SJCRH30 (cell line): Measurements from ENCODE around the gene GPD2. TPM values are rescaled to one million over a fixed set of nuclear protein-coding genes. Genes with fewer than 3 reads are reported as not detected.
"Not testable (repeated sequence)": the region's sequence is repeated elsewhere in the genome, so short reads cannot be mapped to it uniquely, and the experiment has no call there.

Experiments
- DNase-seq, 2 experiments: peaks; one replicate each; pipeline ENCODE4 v3.0.0-alpha.2; 2015 to 2020
- H3K27ac ChIP-seq: fragments of 250-450 bp; sonication (Bioruptor Pico); 2 replicates; pipeline ENCODE4 v1.5.1; 2020; ENCODE audit warnings: mild to moderate bottlenecking, moderate library complexity
- H3K27me3 ChIP-seq: fragments of 250-450 bp; sonication (Bioruptor Pico); 2 replicates; pipeline ENCODE4 v1.5.1; 2020; ENCODE audit warnings: mild to moderate bottlenecking, moderate library complexity
- H3K36me3 ChIP-seq: fragments of 250-450 bp; sonication (Bioruptor Pico); 2 replicates; pipeline ENCODE4 v1.5.1; 2020; ENCODE audit warnings: mild to moderate bottlenecking, moderate library complexity
- H3K4me1 ChIP-seq: fragments of 250-450 bp; sonication (Bioruptor Pico); 2 replicates; pipeline ENCODE4 v1.5.1; 2020; ENCODE audit warnings: mild to moderate bottlenecking, moderate library complexity
- H3K4me3 ChIP-seq: fragments of 250-450 bp; sonication (Bioruptor Pico); 2 replicates; pipeline ENCODE4 v1.5.1; 2020; ENCODE audit warnings: mild to moderate bottlenecking, moderate library complexity
- H3K9me3 ChIP-seq: fragments of 250-450 bp; sonication (Bioruptor Pico); replicated peaks from 2 replicates; pipeline ENCODE4 v1.5.1; 2020; ENCODE audit warnings: mild to moderate bottlenecking, moderate library complexity
- total RNA-seq: library from RNA; depleted of rRNA; stranded (reverse); fragments of >200 nt; shearing (Covaris generic); gene quantifications from 2 replicates; pipeline ENCODE4 v1.2.3, GENCODE V29; 2014

GPD2 gene
- total RNA-seq, 1 experiment from 2014 or later: 10.6 TPM

DNA sequence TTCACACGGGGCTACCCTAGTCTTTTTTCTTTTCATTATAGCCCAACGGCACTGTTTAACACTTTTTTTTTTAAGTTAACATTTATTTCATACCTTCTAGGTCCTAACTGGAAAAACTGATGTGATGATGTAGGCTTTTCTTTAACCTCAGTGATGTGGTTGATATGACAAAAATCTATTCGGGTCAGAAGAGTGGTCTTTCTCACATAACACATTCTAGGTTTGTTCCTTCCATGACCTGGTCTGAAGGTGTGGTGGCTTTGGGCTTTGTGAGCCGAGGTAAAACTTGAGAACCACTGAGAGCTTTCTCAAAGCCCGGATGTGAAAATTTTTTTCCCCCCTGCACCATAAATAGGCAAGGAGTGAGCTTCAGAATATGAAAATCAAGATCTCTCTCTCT lies 44.2 kb downstream of the GPD2 start:
- H3K4me1 ChIP-seq: no peaks in the 10 kb centered on the region
- DNase-seq: no peak
- no peaks in the 10 kb centered on the region for H3K9me3 ChIP-seq

DNA sequence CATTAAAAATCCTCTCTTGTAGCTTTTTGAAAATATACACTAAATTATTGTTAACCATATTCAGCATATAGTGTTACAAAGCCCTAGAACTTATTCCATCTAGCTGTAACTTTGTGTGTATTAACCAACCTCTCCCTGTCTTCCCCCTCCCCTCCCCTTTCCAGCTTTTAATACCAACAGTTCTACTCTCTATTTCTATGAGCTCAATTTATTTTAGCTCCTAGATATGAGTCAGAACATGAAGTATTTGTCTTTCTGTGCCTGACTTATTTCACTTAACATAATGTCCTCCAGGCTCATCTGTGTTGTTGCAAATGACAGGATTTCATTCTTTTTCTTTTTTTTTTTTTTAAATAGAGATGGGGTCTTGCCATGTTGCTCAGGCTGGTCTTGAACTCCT lies 45.1 kb downstream of the GPD2 start:
- DNase-seq: no peak
- Histone ChIP-seq H3K4me3 (no peak overlapping the region), H3K9me3 (no peaks in the 10 kb centered on the region), H3K27me3 (no peaks in the 10 kb centered on the region), H3K27ac (no peak overlapping the region), H3K36me3 (no peaks in the 10 kb centered on the region), H3K4me1 (0 out of 2 replicates have a peak, but pooled peaks cover 2% of the 10 kb centered on the region)

More for the DNA sequence above, 44.2 kb downstream of the GPD2 start:
- no peaks in the 10 kb centered on the region for H3K27me3 ChIP-seq
- no peaks in the 10 kb centered on the region for H3K36me3 ChIP-seq
- no peak overlapping the region for H3K27ac ChIP-seq
- H3K4me3 ChIP-seq: no peak overlapping the region

DNA sequence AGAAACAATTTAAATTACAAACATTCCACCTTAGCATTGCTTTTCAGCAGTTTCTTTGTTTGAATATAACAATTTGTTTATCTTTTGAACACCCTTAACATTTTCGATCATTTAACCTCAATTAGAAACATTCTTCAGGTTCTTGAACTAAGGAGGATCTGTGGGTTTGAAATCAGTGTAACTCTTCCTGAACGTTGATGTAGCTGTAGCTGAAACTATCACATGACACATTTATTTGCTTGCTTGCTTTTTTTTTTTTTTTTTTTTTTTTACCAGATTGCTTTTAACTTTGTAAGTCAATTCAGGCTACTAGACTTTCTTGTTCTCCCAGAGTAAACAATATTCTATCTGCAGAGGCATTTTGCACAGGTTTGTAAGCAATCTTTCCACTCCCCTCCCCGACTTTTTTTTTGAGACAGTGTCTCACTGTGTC lies 47.6 kb downstream of the GPD2 start:
- no peak overlapping the region for H3K27ac ChIP-seq
- H3K4me3 ChIP-seq: no peak overlapping the region
- no peaks in the 10 kb centered on the region for H3K36me3 ChIP-seq
- DNase-seq: no peak
- H3K4me1 ChIP-seq: 0 out of 2 replicates have a peak, but pooled peaks cover 2% of the 10 kb centered on the region
- H3K9me3 ChIP-seq: no peaks in the 10 kb centered on the region
- no peaks in the 10 kb centered on the region for H3K27me3 ChIP-seq

DNA sequence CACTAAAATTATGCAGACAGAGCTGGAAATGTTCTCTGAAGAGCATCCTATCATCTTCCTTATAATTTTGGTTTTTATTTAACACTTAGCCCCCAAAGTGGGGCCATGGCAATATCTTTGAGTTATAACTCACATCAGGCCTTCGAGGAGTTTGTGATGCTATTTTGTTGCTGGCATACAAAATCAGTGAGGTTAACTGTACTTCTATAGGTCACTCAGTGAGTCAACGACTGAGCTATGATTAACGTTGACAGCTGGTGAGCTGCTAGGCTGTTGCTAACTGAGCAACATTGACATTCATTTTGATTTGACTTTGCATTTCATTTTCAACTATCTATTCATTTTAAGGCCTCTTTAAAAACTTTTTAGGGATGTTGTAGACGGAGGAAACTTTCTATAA lies 50.0 kb downstream of the GPD2 start:
- Histone ChIP-seq H3K36me3 (no peaks in the 10 kb centered on the region), H3K4me3 (no peak overlapping the region), H3K27me3 (no peaks in the 10 kb centered on the region), H3K4me1 (0 out of 2 replicates have a peak, but pooled peaks cover 2% of the 10 kb centered on the region), H3K27ac (no peak overlapping the region), H3K9me3 (no peaks in the 10 kb centered on the region)
- peak; percentile 30 to 60 for DNase-seq

DNA sequence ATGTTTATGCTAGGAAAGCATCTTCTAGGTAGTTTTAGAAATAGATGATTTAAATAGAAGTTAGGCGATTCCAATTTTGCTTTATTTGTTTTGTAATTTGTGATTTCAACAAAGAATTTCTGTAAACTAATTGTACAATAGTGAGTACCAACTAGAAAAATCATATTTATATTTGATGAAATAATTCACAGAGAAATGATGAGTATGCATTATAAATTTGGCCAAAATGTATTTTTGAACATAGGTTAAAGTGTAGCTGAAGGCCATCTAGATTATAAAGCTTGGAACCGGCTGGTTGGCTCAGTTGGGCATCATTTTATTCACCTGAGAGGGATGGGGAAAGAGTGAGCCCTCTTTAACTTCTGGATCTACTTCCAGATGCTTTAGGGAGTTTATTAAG lies 50.4 kb downstream of the GPD2 start:
- Histone ChIP-seq H3K36me3 (no peaks in the 10 kb centered on the region), H3K27me3 (no peaks in the 10 kb centered on the region), H3K4me3 (no peak overlapping the region), H3K27ac (no peak overlapping the region), H3K9me3 (no peaks in the 10 kb centered on the region), H3K4me1 (0 out of 2 replicates have a peak, but pooled peaks cover 2% of the 10 kb centered on the region)
- no peak for DNase-seq

DNA sequence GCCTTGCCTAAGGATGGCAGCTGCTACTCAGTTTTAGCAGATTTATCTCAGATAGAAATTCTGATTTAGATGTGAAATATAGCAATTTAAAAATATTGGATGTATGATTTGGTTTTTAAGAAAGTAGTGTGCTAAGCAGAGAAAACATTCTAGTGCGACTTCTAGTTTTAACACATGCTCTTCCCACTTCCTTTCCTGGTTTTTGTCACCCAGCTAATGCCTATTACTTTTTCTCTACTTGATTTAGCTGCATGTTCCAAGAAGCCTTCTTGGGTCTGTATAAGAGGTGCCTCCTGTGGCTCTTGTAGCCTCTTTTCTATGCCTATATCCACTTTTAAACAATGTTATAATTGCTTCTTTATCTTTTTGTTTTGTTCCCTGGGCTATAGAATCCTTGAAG lies 53.0 kb downstream of the GPD2 start:
- no peaks in the 10 kb centered on the region for H3K36me3 ChIP-seq
- 0 out of 2 replicates have a peak, but pooled peaks cover 2% of the 10 kb centered on the region for H3K4me1 ChIP-seq
- no peak overlapping the region for H3K4me3 ChIP-seq
- DNase-seq: no peak
- H3K27me3 ChIP-seq: no peaks in the 10 kb centered on the region
- H3K9me3 ChIP-seq: no peaks in the 10 kb centered on the region
- H3K27ac ChIP-seq: no peak overlapping the region

DNA sequence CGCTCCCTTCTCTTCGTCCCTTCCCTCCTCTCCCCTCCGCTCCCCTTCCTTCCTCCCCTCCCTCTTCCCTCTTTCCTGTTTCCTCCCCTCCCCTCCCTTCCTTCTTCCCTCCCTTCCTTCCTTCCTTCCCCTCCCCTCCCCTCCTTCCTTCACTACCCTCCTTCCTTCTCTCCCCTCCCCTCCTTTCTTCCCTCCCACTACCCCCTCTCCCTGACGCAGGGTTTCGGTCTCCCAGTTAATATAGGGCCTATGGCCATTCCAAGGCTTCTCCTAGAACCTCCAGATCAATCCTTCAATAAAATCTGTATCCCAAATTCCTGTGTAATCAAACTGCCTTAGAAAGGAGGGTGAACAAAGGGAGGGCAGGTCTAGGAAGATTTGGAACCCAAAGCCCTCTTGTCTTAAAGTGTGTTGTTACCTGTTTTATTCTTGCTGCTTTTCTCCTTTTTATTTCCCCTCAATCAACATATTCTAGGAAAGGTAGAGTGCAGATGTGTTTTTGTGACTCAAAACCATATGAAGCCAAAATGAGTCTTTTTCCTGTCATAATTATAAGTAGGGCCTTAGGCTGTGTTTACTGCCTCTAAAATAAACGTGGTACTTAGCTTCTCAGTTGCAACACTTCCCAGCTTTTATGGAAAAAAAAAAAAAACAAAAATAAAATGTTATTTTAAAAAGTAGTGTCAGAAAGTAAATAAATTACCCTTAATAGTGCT lies 53.7 kb downstream of the GPD2 start:
- no peak for DNase-seq

DNA sequence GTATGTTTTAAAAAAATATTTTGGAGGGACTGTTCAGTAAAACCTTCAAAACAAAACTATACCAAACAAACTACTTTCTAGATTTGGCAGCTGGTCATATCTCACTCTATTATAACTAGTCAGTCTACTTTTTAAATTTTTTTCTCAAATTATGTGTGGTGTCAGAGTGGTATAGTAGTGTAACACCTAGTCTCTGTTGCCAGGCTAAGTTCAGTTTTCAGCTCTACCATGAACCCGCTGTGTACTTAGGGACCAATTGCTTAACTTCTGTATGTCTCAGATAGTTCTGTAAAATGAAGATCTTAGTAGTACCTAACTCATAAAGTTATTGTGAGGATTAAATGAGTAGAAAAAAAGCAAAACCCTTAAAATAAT lies 54.3 kb downstream of the GPD2 start:
- Histone ChIP-seq H3K4me3 (no peak overlapping the region), H3K4me1 (0 out of 2 replicates have a peak, but pooled peaks cover 2% of the 10 kb centered on the region), H3K36me3 (no peaks in the 10 kb centered on the region), H3K27me3 (no peaks in the 10 kb centered on the region), H3K9me3 (no peaks in the 10 kb centered on the region), H3K27ac (no peak overlapping the region)
- DNase-seq: no peak

More for the DNA sequence above, 53.7 kb downstream of the GPD2 start:
- H3K4me1 ChIP-seq: 0 out of 2 replicates have a peak, but pooled peaks cover 2% of the 10 kb centered on the region
- no peak overlapping the region for H3K27ac ChIP-seq
- no peaks in the 10 kb centered on the region for H3K36me3 ChIP-seq
- H3K27me3 ChIP-seq: no peaks in the 10 kb centered on the region
- no peaks in the 10 kb centered on the region for H3K9me3 ChIP-seq
- H3K4me3 ChIP-seq: no peak overlapping the region

DNA sequence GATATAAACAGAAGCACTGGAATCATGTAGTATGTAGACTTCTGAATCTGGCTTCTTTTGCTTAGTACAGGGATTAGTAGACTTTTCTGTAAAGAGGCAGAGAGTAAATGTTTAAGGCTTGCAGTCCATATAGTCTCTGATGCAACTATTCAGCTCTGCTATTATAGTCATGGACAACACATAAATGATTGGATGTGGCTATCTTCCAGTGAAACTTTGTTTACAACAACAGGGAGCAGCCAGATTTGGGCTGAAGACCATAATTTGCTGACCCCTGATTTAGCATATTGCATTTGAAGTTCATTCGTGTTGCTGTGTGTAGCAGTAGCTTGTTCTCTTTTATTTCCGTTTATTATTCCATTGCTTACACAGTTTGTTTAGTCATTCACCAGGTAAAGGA lies 55.0 kb downstream of the GPD2 start:
- no peaks in the 10 kb centered on the region for H3K36me3 ChIP-seq
- no peaks in the 10 kb centered on the region for H3K9me3 ChIP-seq
- no peak for DNase-seq
- H3K4me1 ChIP-seq: no peaks in the 10 kb centered on the region
- no peak overlapping the region for H3K4me3 ChIP-seq
- no peak overlapping the region for H3K27ac ChIP-seq
- H3K27me3 ChIP-seq: no peaks in the 10 kb centered on the region

DNA sequence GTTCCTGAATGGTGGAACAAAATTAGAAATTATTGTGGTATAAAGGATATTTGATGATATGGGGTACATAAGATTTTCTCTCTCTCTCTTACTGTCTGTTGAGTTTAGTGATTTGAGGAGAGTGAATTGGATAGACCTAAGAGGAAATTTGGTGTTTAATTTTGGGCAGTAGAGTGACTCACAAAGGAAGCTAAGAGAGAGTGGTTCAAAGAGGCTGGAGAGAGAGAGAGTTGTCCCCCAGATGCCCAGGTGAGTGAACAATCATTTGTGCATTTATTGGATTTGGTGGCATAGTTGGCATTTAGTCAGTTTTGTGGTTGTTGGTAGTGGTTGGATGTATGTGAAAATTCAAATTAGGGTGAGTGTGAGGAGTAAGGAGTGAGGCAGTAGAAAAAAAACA lies 56.8 kb downstream of the GPD2 start:
- Histone ChIP-seq H3K9me3 (no peaks in the 10 kb centered on the region), H3K36me3 (no peaks in the 10 kb centered on the region), H3K4me1 (no peaks in the 10 kb centered on the region; the same call in 1 of the 2 replicates), H3K27ac (no peak overlapping the region), H3K27me3 (no peaks in the 10 kb centered on the region), H3K4me3 (no peak overlapping the region)
- DNase-seq: no peak

DNA sequence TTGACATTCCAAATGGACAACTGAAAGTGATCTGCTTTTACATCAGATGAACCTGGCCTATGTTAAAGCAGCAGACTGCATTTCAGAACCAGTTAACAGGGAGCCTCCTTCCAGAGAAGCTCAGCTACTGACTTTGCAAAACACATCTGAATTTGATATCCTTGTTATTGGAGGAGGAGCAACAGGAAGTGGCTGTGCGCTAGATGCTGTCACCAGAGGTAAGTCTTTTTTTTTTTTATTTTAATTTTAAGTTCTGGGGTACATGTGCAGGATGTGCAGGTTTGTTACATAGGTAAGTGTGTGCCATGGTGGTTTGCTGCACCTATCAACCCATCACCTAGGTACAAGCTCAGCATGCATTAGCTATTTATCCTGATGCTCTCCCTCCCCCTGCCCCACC lies 59.8 kb downstream of the GPD2 start:
- not testable (repeated sequence) for H3K27ac ChIP-seq, H3K9me3 ChIP-seq, H3K27me3 ChIP-seq, H3K4me1 ChIP-seq, H3K4me3 ChIP-seq, H3K36me3 ChIP-seq, DNase-seq

DNA sequence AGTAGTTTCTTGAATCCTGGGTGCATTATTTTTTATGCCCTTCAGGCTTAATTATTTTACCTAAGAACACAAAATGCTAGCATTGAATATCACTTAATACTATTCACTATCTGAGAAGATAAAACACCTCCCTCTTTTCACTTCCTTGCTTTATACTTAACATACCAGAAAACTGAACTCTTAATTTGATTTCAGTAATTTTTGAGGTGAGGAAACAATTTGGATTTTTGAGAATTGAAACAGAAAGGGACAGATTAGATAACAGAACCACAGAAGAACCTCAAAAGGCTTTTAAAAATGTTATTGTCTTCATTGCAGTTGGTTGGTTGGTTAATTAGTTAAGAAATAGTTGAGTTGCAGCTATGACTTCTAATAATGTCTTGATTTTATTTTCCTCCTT lies 69.5 kb downstream of the GPD2 start:
- Histone ChIP-seq H3K4me3 (no peak overlapping the region), H3K36me3 (no peaks in the 10 kb centered on the region), H3K27ac (no peak overlapping the region), H3K9me3 (no peaks in the 10 kb centered on the region), H3K27me3 (no peaks in the 10 kb centered on the region), H3K4me1 (no peaks in the 10 kb centered on the region)
- no peak for DNase-seq

DNA sequence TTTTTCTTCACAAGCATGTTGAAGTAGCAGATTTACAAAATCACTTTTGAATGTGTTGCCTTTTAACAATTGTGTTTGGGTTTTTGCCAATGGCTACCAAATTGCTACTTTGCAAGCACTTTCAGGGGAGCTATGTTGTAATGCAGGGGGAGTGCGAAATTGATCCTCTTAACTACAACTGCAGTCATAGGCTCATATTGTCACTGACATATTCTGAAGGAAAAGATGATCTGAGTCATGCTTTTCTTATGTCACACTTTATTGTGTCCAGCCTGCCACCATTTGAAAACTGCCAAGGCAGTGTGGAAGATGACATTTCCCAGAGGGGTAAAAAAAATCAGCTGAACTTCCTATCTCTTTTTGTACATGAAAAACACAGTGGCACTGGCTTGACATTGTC lies 74.9 kb downstream of the GPD2 start:
- Histone ChIP-seq H3K27me3 (no peaks in the 10 kb centered on the region), H3K27ac (no peak overlapping the region), H3K9me3 (no peaks in the 10 kb centered on the region), H3K36me3 (no peaks in the 10 kb centered on the region), H3K4me3 (no peak overlapping the region), H3K4me1 (no peaks in the 10 kb centered on the region)
- DNase-seq: no peak

DNA sequence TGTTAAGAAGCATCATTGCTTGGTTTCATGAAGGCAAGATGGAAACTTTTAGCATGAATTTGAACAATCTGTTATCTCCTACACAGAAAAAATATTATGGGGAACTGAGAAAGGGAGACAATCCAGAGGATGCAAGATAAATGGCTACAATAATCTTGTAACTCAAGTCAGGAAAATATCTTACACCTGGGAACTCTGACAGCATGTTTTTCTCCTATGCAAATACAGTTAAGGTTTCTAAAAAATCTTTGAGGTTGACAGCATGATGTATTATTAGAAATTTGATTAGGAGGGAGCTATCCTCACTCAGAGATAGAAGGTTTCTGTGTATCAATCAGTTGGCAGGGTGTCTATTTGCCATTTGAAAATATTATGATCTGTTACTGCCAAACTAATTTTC lies 75.6 kb downstream of the GPD2 start:
- H3K27ac ChIP-seq: no peak overlapping the region
- H3K27me3 ChIP-seq: no peaks in the 10 kb centered on the region
- no peaks in the 10 kb centered on the region for H3K36me3 ChIP-seq
- H3K9me3 ChIP-seq: no peaks in the 10 kb centered on the region
- DNase-seq: no peak
- H3K4me1 ChIP-seq: no peaks in the 10 kb centered on the region
- H3K4me3 ChIP-seq: no peak overlapping the region

DNA sequence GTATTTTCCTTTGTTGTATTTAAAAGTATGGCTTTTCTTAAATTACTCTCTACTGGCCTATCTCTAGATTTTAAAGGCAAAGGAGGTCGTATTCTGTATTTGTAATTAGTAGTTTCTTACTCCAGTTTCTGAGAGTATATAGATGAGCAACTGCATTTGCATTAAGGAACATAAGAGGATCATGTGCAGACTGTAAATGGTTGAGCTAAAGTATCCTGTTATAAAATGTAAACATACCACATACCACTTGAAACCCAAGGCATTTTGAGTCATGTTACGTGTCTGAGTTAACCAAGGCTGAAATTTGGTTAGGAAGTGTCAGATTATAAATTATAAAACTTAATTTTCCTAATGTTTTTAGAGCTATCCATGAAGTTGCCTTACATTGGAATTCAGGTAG lies 76.3 kb downstream of the GPD2 start:
- no peaks in the 10 kb centered on the region for H3K9me3 ChIP-seq
- DNase-seq: no peak
- H3K4me3 ChIP-seq: no peak overlapping the region
- no peaks in the 10 kb centered on the region for H3K27me3 ChIP-seq
- no peaks in the 10 kb centered on the region for H3K4me1 ChIP-seq
- H3K36me3 ChIP-seq: no peaks in the 10 kb centered on the region
- H3K27ac ChIP-seq: no peak overlapping the region

DNA sequence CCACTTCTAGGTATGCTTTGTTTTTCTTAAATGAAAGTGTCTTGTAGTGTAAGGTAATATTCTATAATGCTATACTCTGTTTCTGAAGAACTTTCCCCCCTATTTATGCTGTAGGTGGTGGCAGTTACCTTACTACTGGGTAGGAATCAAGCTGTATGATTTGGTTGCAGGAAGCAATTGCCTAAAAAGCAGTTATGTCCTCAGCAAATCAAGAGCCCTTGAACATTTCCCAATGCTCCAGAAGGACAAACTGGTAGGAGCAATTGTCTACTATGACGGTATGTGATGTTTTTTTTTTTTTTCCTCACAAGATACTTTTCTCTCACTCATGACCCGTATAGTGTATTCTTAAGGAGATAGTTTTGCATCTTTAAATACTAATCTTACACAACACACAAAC lies 77.0 kb downstream of the GPD2 start:
- DNase-seq: no peak
- H3K27ac ChIP-seq: no peak overlapping the region

More for the DNA sequence above, 77.0 kb downstream of the GPD2 start:
- Histone ChIP-seq H3K4me1 (no peaks in the 10 kb centered on the region), H3K36me3 (no peaks in the 10 kb centered on the region), H3K9me3 (no peaks in the 10 kb centered on the region), H3K27me3 (no peaks in the 10 kb centered on the region), H3K4me3 (no peak overlapping the region)
